Epithelial cell of esophagus (primary cell): ENCODE results near the gene IL1RAPL1.
"Not testable (repeated sequence)": the region's sequence is repeated elsewhere in the genome, so short reads cannot be mapped to it uniquely, and the experiment has no call there.

ENCODE experiments used
- DNase-seq: peaks from one replicate; pipeline ENCODE4 v3.0.0; 2010; ENCODE audit warnings: low read depth
- H3K4me3 ChIP-seq: 2 replicates; pipeline ENCODE4 v1.5.1; 2011; ENCODE audit warnings: mild to moderate bottlenecking, low read length, control low read depth
- CTCF ChIP-seq: IDR thresholded peaks from 2 replicates; pipeline ENCODE4 v1.5.1; 2011; ENCODE audit warnings: low read depth, mild to moderate bottlenecking, low read length, control low read depth, inconsistent platforms; ENCODE audit not compliant: insufficient read depth; ENCODE audit errors: missing control alignments

Gene IL1RAPL1

GRCh38 chrX:29315931-29316330, 728.7 kb downstream of the IL1RAPL1 start:
- no peak for TF ChIP-seq CTCF
- DNase-seq = no peak
- no peak overlapping the region for H3K4me3 ChIP-seq

- no peak for TF ChIP-seq CTCF
Measured at GRCh38 chrX:29318012-29318411, 730.8 kb downstream of the IL1RAPL1 start.

GRCh38 chrX:29332429-29332828, 745.2 kb downstream of the IL1RAPL1 start:
- not testable (repeated sequence) for DNase-seq

More at GRCh38 chrX:29318012-29318411, 730.8 kb downstream of the IL1RAPL1 start:
- no peak overlapping the region for H3K4me3 ChIP-seq
- DNase-seq = no peak

DNA sequence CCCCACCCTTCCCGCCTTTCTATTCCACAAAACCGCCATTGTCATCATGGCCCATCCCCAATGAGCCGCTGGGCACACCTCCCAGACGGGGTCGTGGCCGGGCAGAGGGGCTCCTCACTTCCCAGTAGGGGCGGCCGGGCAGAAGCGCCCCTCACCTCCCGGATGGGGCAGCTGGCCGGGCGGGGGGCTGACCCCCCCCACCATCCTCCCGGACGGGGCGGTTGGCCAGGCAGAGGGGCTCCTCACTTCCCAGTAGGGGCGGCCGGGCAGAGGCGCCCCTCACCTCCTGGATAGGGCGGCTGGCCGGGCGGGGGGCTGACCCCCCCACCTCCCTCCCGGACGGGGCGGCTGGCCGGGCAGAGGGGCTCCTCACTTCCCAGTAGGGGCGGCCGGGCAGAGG, 745.8 kb downstream of the IL1RAPL1 start:
- not testable (repeated sequence) for DNase-seq, H3K4me3 ChIP-seq

More at GRCh38 chrX:29332429-29332828, 745.2 kb downstream of the IL1RAPL1 start:
- not testable (repeated sequence) for H3K4me3 ChIP-seq

- DNase-seq = no peak
- no peak overlapping the region for H3K4me3 ChIP-seq
- no peak for TF ChIP-seq CTCF
Measured at GRCh38 chrX:29348288-29348687, 761.0 kb downstream of the IL1RAPL1 start.

GRCh38 chrX:29359276-29359675, 772.0 kb downstream of the IL1RAPL1 start:
- no peak for TF ChIP-seq CTCF

GRCh38 chrX:29374765-29375164, 787.5 kb downstream of the IL1RAPL1 start:
- H3K4me3 ChIP-seq, DNase-seq: not testable (repeated sequence)

More at GRCh38 chrX:29359276-29359675, 772.0 kb downstream of the IL1RAPL1 start:
- no peak for DNase-seq
- no peak overlapping the region for H3K4me3 ChIP-seq

DNA sequence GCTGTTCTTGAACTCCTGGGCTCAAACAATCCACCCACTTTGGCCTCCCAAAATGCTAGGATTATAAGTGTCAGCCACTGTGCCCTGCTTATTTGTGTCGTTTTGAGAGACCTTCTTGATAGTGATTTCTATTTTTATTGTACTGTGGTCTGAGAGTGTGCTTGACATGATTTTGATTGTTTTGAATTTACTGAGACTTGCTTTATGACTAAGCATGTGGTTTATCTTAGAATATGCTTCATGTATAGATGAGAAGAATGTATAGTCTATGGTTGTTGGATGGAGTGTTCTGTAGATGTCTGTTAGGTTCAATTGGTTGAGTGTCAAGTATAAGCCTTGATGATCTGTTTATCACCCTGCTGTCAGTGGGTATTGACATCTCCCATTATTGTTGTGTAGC, 789.3 kb downstream of the IL1RAPL1 start:
- TF ChIP-seq CTCF = no peak
- no peak for DNase-seq
- H3K4me3 ChIP-seq = no peak overlapping the region

DNA sequence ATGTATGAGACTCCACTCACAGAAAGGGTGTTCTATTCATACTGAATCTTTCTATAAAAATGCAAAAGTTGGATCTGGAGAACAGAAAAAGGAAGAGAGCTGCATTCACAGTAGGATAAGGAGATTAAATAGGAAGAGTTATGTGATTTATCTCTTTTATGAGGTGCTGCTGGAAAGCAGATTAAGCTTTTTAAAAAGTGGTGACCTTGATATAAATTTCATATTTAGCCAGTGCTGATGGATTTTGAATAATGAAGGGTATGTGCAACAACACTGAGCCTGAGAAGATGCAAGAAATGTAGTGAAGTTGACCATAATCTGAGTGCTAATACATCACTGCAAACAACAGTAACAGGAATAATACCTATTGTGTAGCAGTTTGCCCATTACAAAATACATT, 795.6 kb downstream of the IL1RAPL1 start:
- no peak for DNase-seq
- no peak for TF ChIP-seq CTCF
- no peak overlapping the region for H3K4me3 ChIP-seq
